GM12801 (cell line): ENCODE results near the gene EPHA6.

Experiments
- TF ChIP-seq, protein P1 (sequence below): IDR thresholded peaks from one replicate; pipeline ENCODE4 v1.5.1; 2011; ENCODE audit warnings: control low read depth; ENCODE audit not compliant: insufficient read length; ENCODE audit errors: extremely low read depth

Gene EPHA6

DNA sequence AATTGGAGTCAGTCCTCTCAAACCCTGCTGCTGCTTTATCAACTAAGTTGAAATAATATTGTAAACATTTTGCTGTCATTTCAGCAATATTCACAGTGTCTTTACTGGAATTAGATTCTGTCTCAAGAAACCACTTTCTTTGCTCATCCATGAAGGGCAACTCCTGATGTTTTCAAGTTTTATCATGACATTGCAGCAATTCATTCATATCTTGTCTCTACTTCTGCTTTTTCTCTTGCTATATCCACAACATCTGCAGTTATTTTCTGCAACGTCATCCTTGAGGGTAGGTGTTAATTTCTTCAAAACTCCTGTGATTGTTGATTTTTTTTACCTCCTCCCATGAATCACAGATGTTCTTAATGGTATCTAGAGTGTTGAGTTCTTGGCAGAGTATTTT lies 181.6 kb downstream of the EPHA6 start:
- TF ChIP-seq, protein P1, sequence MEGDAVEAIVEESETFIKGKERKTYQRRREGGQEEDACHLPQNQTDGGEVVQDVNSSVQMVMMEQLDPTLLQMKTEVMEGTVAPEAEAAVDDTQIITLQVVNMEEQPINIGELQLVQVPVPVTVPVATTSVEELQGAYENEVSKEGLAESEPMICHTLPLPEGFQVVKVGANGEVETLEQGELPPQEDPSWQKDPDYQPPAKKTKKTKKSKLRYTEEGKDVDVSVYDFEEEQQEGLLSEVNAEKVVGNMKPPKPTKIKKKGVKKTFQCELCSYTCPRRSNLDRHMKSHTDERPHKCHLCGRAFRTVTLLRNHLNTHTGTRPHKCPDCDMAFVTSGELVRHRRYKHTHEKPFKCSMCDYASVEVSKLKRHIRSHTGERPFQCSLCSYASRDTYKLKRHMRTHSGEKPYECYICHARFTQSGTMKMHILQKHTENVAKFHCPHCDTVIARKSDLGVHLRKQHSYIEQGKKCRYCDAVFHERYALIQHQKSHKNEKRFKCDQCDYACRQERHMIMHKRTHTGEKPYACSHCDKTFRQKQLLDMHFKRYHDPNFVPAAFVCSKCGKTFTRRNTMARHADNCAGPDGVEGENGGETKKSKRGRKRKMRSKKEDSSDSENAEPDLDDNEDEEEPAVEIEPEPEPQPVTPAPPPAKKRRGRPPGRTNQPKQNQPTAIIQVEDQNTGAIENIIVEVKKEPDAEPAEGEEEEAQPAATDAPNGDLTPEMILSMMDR = no peak

- TF ChIP-seq, protein P1 = no peak
These were observed 187.2 kb downstream of the EPHA6 start for GRCh38 chr3:97001611-97002010.

DNA sequence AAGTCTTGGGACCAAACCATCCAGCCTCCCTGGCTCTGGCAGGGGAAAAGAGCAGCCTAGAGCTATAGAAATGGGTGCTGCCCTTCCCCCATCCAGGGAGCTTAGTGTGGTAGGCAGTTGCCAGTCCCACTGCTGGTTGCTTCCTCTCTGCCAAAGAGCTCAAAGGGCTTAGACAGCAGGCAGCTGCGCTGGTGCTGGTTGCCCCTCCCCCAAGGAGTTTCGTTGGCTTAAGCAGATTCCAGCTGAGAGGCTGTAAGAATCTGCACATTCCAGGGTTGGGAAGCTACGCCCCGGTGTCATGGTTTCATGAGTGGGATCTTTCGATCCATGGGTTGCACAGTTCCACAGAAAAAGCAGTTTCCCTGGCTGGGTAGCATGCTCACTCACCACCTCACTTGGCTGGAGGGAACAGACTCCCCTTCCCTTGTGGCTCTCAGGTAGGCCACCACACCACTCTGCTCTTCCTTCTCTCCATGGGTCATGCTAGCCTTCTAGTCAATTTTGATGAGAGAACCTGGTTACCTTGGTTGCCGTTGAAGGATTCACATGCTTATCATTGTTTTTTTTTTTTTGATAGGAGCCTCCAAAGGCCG lies 195.1 kb downstream of the EPHA6 start:
- TF ChIP-seq, protein P1 = no peak

DNA sequence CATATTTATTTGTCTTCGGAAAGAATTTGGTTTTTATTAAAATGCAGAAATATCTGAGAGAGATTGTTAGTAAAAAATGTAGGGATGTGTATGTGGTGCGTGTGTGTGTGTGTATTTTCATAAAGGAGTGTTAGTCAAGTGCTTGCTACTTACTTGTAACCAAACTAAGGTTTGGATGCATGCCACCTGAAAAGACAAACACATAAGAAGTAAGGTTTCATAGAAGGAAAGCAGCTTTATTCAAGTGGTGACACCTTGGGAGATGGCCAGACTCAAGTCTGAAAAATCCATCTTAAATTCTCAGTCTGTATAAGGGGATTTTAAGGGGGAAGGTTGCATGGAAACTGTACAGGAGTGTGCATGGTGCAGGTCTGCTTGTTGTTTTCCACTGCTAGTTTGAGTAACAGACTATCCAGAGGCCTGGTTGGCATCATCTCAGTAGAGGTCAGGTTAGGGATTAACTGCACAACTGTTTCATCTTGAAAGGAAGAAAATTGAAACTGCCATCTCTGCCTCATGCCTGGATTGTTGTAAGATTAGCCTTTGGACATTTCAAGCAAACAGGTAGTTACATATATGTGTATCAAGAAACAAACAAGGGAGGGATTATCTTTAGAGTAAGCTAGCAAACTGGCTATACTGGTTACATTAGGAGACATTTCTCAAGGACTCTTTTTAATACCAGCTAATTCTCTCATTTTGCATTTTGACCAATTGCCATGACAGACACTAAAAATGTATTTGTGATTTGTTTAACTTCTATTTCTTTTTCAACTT lies 196.7 kb downstream of the EPHA6 start:
- TF ChIP-seq, protein P1 = no peak

GRCh38 chr3:97021778-97022177 lies 207.4 kb downstream of the EPHA6 start:
- TF ChIP-seq, protein P1 = no peak

DNA sequence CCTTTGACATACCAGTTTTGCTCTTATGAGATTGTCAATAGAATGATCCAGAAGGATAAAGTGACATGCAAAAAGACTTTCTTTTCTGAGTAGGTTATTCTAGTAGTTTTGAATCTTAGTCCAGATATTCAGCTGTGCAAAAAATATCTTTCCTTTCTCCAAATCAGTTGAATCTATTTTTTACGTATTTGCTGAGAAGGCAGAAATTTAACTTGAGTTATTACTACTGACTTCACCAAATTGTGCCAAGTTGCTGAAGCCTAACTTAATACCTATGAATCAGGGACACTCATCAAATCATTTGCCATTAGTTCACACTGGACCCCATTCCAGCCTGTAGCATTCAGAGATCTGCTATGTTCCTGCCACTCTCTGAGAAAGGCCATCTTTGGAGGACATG lies 215.6 kb downstream of the EPHA6 start:
- TF ChIP-seq, protein P1 = no peak

DNA sequence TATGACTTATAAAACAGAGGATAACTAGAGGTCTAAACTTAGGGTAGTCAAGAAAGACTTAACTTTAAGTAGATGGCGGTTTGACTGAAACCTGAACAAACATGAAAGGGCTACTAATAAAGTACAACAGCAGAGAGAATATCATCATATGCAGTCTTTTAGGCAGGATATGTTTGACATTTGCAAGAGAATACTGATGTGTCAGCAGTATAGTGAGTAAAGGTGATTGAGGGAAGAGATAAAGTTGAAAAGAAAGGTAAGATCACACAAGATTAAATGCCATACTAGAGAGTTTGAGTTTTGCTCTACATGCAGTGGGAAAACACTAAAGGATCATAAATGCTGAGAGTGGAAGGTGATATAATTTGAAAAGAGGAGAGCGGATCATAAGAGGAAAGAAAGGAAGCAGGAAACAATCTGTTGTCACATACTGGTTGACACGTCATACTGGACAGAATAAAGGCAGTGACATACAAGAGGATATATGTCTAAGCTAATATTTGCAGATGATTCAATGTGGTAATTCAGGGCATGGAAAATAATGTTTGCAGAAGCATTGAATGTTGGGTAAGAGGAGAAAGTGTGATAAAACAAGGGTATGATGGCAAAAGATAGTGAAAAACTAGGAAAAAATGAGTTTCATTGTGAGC lies 223.0 kb downstream of the EPHA6 start:
- TF ChIP-seq, protein P1 = no peak
